SH-SY5Y (cell line): ENCODE results near the gene CCNG1.

Experiments
- GATA2 ChIP-seq: IDR thresholded peaks from 2 replicates; pipeline ENCODE4 v1.6.1; 2011; ENCODE audit warnings: mild to moderate bottlenecking, low read depth, low read length
- GATA3 ChIP-seq: IDR thresholded peaks from 2 replicates; pipeline ENCODE4 v1.6.1; 2011; ENCODE audit warnings: low read depth, mild to moderate bottlenecking, low read length, moderate library complexity

GRCh38 chr5:163447875-163448274 lies 10.5 kb downstream of the CCNG1 start:
- TF ChIP-seq GATA3, result no peak
- TF ChIP-seq GATA2, result no peak
